CD1c-positive myeloid dendritic cell (primary cell): ENCODE data around the gene MICAL3.

ENCODE experiments used
- DNase-seq: peaks from one replicate; pipeline ENCODE4 v3.0.0-alpha.2; 2016; ENCODE audit errors: extremely low spot score

Gene MICAL3

GRCh38 chr22:17916226-17916889 lies 108.0 kb downstream of the MICAL3 start:
- DNase-seq, result no peak

GRCh38 chr22:17915676-17916075 lies 108.7 kb downstream of the MICAL3 start:
- no peak for DNase-seq

GRCh38 chr22:17915188-17915587 lies 109.2 kb downstream of the MICAL3 start:
- no peak for DNase-seq

GRCh38 chr22:17914474-17914873 lies 109.9 kb downstream of the MICAL3 start:
- no peak for DNase-seq

GRCh38 chr22:17913801-17914347 lies 110.5 kb downstream of the MICAL3 start:
- no peak for DNase-seq

GRCh38 chr22:17912945-17913721 lies 111.2 kb downstream of the MICAL3 start:
- DNase-seq, result no peak

- no peak for DNase-seq
These were observed 112.5 kb downstream of the MICAL3 start for GRCh38 chr22:17911887-17912286.

GRCh38 chr22:17911312-17911705 lies 113.1 kb downstream of the MICAL3 start:
- DNase-seq, result no peak

- DNase-seq, result no peak
These were observed 113.6 kb downstream of the MICAL3 start for GRCh38 chr22:17910561-17911311.

GRCh38 chr22:17907748-17908051 lies 116.7 kb downstream of the MICAL3 start:
- DNase-seq, result no peak

GRCh38 chr22:17906978-17907747 lies 117.2 kb downstream of the MICAL3 start:
- DNase-seq, result no peak

GRCh38 chr22:17905445-17905844 lies 118.9 kb downstream of the MICAL3 start:
- no peak for DNase-seq

- no peak for DNase-seq
These were observed 120.6 kb downstream of the MICAL3 start for GRCh38 chr22:17903564-17904295.

GRCh38 chr22:17902960-17903359 lies 121.4 kb downstream of the MICAL3 start:
- no peak for DNase-seq

- no peak for DNase-seq
These were observed 126.0 kb downstream of the MICAL3 start for GRCh38 chr22:17898375-17898774.

- DNase-seq, result no peak
These were observed 126.5 kb downstream of the MICAL3 start for GRCh38 chr22:17897858-17898257.

GRCh38 chr22:17897426-17897825 lies 126.9 kb downstream of the MICAL3 start:
- no peak for DNase-seq

- DNase-seq, result no peak
These were observed 127.8 kb downstream of the MICAL3 start for GRCh38 chr22:17896586-17896985.

GRCh38 chr22:17893900-17894535 lies 130.3 kb downstream of the MICAL3 start:
- no peak for DNase-seq

- no peak for DNase-seq
These were observed 132.0 kb downstream of the MICAL3 start for GRCh38 chr22:17892376-17892775.
